Thymus (tissue), 11 donors: ENCODE data around the gene SLC25A6. TPM values are rescaled to one million over a fixed set of nuclear protein-coding genes. Genes with fewer than 3 reads are reported as not detected.
"Not testable (repeated sequence)": the region's sequence is repeated elsewhere in the genome, so short reads cannot be mapped to it uniquely, and the experiment has no call there.

Source experiments
- DNase-seq, 9 donors: peaks; one replicate each; pipeline ENCODE4 v3.0.0-alpha.2; 2013; ENCODE audit warnings: low spot score in 9 of 9, low read depth in 6 of 9, missing footprints in 1 of 9
- H3K27ac ChIP-seq, 2 donors: one replicate each; pipeline ENCODE4 v1.5.1; 2013; ENCODE audit warnings: control low read depth in 1 of 2, low read depth in 1 of 2, low read length in 1 of 2, mild to moderate bottlenecking in 1 of 2, moderate library complexity in 1 of 2
- H3K27me3 ChIP-seq, 2 donors: one replicate each; pipeline ENCODE4 v1.5.1; 2013; ENCODE audit warnings: low read length in 1 of 2; ENCODE audit not compliant: control insufficient read depth in 2 of 2, insufficient read depth in 1 of 2
- H3K36me3 ChIP-seq, 2 donors: one replicate each; pipeline ENCODE4 v1.5.1; 2013; ENCODE audit warnings: low read length in 1 of 2, mild to moderate bottlenecking in 1 of 2, moderate library complexity in 1 of 2; ENCODE audit not compliant: control insufficient read depth in 2 of 2, insufficient read depth in 2 of 2
- H3K4me1 ChIP-seq, 2 donors: one replicate each; pipeline ENCODE4 v1.5.1; 2013; ENCODE audit warnings: low read length in 2 of 2; ENCODE audit not compliant: control insufficient read depth in 2 of 2, insufficient read depth in 2 of 2
- H3K4me3 ChIP-seq, 2 donors: one replicate each; pipeline ENCODE4 v1.5.1; 2013; ENCODE audit warnings: low read length in 2 of 2, control low read depth in 1 of 2, mild to moderate bottlenecking in 1 of 2
- H3K9me3 ChIP-seq, 2 donors: one replicate each; pipeline ENCODE4 v1.5.1; 2013; ENCODE audit warnings: low read length in 1 of 2, mild to moderate bottlenecking in 1 of 2; ENCODE audit not compliant: control insufficient read depth in 2 of 2, insufficient read depth in 1 of 2
- WGBS: extraction: QIAGEN DNeasy Blood & Tissue Kit; methylation state at CpG from one replicate; pipeline ENCODE4 v1.1.7; 2013; 5-methylcytosine and 5-hydroxymethylcytosine counted together
- polyA plus RNA-seq: library from polyadenylated mRNA; stranded (reverse); fragments of 200-250 nt; gene quantifications from one replicate; pipeline ENCODE4 v1.2.3, GENCODE V29; 2013
- total RNA-seq: library from RNA; stranded (reverse); fragments of 120-200 nt; gene quantifications from one replicate; pipeline ENCODE4 v1.2.4, GENCODE V29; 2013
- donor health status: healthy.

Gene SLC25A6
- total and polyA plus RNA-seq, 2 donors: 139 to 230 TPM

- not testable (repeated sequence) for H3K4me1 ChIP-seq, DNase-seq, H3K4me3 ChIP-seq, H3K36me3 ChIP-seq, H3K9me3 ChIP-seq, H3K27ac ChIP-seq, H3K27me3 ChIP-seq
- WGBS: 96% methylated on average over 34 of the region's 63 CpGs
Observed at GRCh38 chrX:1366363-1366762, 25.6 kb downstream of the SLC25A6 start.

GRCh38 chrX:1361910-1362309 lies 30.0 kb downstream of the SLC25A6 start:
- Histone ChIP-seq H3K27ac (no peak overlapping the region), H3K27me3 (no peaks in the 10 kb centered on the region), H3K36me3 (no peaks in the 10 kb centered on the region), H3K9me3 (peaks cover 3 to 7% of the 10 kb centered on the region in 2 donors), H3K4me1 (no peaks in the 10 kb centered on the region), H3K4me3 (no peak overlapping the region)
- 98% methylated on average over 2 of the region's 2 CpGs for WGBS
- no peak for DNase-seq

- no peak for DNase-seq
- no peaks in the 10 kb centered on the region for H3K36me3 ChIP-seq
- WGBS: 89% methylated on average over 12 of the region's 12 CpGs
Observed at GRCh38 chrX:1361275-1361674, 30.6 kb downstream of the SLC25A6 start.

GRCh38 chrX:1360171-1360570 lies 31.7 kb downstream of the SLC25A6 start:
- Histone ChIP-seq H3K9me3 (peaks cover 3 to 7% of the 10 kb centered on the region in 2 donors), H3K36me3 (no peaks in the 10 kb centered on the region), H3K4me1 (peaks cover 0 to 2% of the 10 kb centered on the region in 2 donors), H3K27ac (no peak overlapping the region), H3K4me3 (no peak overlapping the region), H3K27me3 (no peaks in the 10 kb centered on the region)
- 97% methylated on average over 2 of the region's 2 CpGs for WGBS
- no peak for DNase-seq

More at GRCh38 chrX:1361275-1361674, 30.6 kb downstream of the SLC25A6 start:
- no peaks in the 10 kb centered on the region for H3K4me1 ChIP-seq
- H3K27me3 ChIP-seq: no peaks in the 10 kb centered on the region
- H3K4me3 ChIP-seq: no peak overlapping the region
- H3K9me3 ChIP-seq: peaks cover 3 to 7% of the 10 kb centered on the region in 2 donors
- no peak overlapping the region for H3K27ac ChIP-seq

- Histone ChIP-seq H3K27me3 (no peaks in the 10 kb centered on the region), H3K27ac (no peak overlapping the region), H3K9me3 (peaks cover 3 to 7% of the 10 kb centered on the region in 2 donors), H3K4me3 (no peak overlapping the region), H3K4me1 (peaks cover 0 to 2% of the 10 kb centered on the region in 2 donors), H3K36me3 (no peaks in the 10 kb centered on the region)
- 89% methylated on average over 4 of the region's 4 CpGs for WGBS
- no peak for DNase-seq
Observed at GRCh38 chrX:1359477-1359873, 32.4 kb downstream of the SLC25A6 start.

- Histone ChIP-seq H3K4me3 (no peak overlapping the region), H3K9me3 (peaks cover 3 to 7% of the 10 kb centered on the region in 2 donors), H3K4me1 (peaks cover 0 to 2% of the 10 kb centered on the region in 2 donors), H3K27me3 (no peaks in the 10 kb centered on the region), H3K27ac (no peak overlapping the region), H3K36me3 (no peaks in the 10 kb centered on the region)
- DNase-seq: no peak
- WGBS: 96% methylated on average over 6 of the region's 6 CpGs
Observed at GRCh38 chrX:1358793-1359476, 33.0 kb downstream of the SLC25A6 start.

- Histone ChIP-seq H3K9me3 (peaks cover 3 to 7% of the 10 kb centered on the region in 2 donors), H3K4me1 (peaks cover 0 to 2% of the 10 kb centered on the region in 2 donors), H3K36me3 (no peaks in the 10 kb centered on the region), H3K27me3 (no peaks in the 10 kb centered on the region), H3K27ac (no peak overlapping the region), H3K4me3 (no peak overlapping the region)
- DNase-seq: no peak
- WGBS: 94% methylated on average over 10 of the region's 10 CpGs
Observed at GRCh38 chrX:1357993-1358392, 33.9 kb downstream of the SLC25A6 start.

- WGBS: 61% methylated on average over 11 of the region's 11 CpGs
- DNase-seq: no peak
Observed at GRCh38 chrX:1355131-1356046, 36.5 kb downstream of the SLC25A6 start.

More at GRCh38 chrX:1355131-1356046, 36.5 kb downstream of the SLC25A6 start:
- H3K36me3 ChIP-seq: no peaks in the 10 kb centered on the region
- H3K27ac ChIP-seq: no peak overlapping the region
- peaks cover 5 to 16% of the 10 kb centered on the region in 2 donors for H3K9me3 ChIP-seq
- H3K4me3 ChIP-seq: no peak overlapping the region
- H3K4me1 ChIP-seq: peaks cover 0 to 2% of the 10 kb centered on the region in 2 donors
- no peaks in the 10 kb centered on the region for H3K27me3 ChIP-seq
